NK-92 (cell line): ENCODE results near the gene COMP.

Experiments
- DNase-seq: peaks from one replicate; lab custom pipeline; 2025; ENCODE audit not compliant: unreplicated experiment; lab: John Stamatoyannopoulos, UW

COMP gene

DNA sequence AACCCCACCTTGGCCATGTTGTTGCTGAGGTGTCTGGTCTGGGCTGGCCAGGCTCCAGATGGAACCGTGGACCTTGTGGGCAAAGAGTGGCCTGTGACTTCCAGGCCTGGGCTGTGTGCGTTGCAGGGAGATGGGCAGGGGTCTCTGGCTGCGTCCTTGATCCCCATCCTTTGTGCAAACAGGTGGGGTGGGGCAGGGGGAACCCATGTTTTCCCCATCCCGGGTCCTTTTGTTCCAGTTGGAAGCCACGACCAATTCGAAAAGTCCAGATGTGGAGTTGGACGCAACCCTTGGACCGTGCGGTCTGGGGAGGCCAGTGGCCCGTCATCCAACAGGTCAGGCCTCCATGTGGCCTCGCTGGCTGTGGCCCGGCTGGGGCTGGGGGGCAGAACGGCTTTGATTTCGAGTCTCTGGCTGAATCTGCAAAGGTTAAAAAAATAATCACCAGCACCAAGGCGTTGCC, 13.1 kb upstream of the COMP start:
- no peak for DNase-seq

DNA sequence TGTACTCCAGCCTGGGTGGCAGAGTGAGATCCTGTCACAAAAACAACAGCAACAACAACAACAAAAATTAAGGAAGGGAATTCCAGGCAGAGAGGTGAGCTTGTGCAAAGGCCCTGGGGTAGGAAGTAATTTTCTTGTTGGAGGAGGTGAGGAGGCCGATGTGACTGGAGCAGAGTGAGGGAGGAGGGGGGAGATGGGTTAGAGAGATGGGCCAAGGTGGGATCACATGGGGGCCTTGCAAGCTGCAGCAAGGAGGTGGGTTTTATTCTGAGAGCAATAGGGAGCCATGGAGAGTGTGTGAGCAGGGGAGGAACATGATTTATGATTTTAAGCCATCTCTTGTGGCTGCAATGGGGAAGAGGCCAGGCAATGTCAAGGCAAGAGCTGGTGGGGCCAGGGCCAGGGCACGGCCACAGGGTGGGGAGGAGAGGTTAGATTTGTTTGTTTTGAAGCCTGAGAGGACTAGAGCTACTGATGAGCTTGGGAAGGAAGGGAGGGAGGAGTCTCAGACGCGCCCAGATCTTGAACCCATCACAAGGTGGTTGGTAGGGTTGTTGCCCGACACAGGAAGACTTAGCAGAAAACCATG, 12.5 kb upstream of the COMP start:
- no peak for DNase-seq

GRCh38 chr19:18802354-18802753, 11.2 kb upstream of the COMP start:
- DNase-seq: no peak

- DNase-seq: no peak
Measured at GRCh38 chr19:18800636-18801035, 9.5 kb upstream of the COMP start.

DNA sequence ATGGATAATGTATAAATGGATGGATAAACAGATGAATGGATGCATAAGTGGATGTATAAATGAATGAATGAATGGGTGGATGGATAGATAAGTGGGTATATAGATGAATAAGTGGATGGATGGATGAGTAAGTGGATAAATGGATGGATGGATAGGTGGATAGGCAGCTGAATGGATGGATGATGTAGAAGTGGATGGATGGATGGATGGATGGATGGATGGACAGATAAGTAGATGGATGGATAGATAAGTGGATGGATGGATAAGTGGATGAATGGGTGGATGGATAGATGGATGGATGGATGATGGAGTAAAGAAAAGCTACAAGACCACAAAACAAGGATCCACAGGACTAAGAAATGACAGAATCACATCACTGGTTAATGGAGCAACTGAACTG, 9.0 kb upstream of the COMP start:
- no peak for DNase-seq

DNA sequence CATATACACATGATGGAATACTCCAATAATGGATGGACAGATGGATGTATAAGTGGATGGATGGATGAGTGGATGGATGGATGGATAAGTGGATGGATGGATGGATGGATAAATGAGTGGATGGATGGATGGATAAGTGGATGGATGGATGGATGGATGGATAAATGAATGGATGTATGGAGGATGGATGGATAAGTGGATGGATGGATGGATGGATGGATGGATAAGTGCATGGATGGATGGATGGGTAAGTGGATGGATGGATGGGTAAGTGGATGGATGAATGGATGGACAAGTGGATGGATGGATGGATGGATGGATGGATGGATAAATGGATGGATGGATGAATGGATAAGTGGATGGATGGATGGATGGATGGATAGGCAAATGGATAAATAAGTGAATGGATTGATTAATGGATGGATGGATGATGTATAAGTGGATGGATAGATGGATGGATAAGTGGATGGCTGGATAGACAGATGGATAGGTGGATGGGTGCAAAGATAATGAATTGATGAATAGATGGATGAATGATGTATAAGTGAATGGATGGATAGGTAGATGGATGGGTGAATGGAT, 8.4 kb upstream of the COMP start:
- no peak for DNase-seq

- no peak for DNase-seq
Measured at GRCh38 chr19:18798384-18799352, 7.6 kb upstream of the COMP start.

GRCh38 chr19:18796239-18796638, 5.1 kb upstream of the COMP start:
- DNase-seq: no peak

- no peak for DNase-seq
Measured at GRCh38 chr19:18795540-18795939, 4.4 kb upstream of the COMP start.

- no peak for DNase-seq
Measured at GRCh38 chr19:18794692-18795091, 3.6 kb upstream of the COMP start.

DNA sequence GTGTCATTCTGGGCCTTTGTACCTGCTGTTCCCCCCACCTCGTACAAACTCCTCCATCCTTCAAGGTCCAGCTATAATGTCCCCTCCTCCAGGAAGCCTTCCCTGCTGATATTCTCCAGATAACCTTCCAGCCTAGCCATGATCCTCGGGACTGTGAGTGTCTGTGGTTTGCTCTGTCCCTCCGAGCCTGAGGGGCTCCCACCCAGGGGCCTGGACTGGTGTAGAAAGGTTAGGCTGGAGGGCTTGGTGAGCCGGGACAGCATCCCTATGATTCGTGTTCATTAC, 2.9 kb upstream of the COMP start:
- no peak for DNase-seq

DNA sequence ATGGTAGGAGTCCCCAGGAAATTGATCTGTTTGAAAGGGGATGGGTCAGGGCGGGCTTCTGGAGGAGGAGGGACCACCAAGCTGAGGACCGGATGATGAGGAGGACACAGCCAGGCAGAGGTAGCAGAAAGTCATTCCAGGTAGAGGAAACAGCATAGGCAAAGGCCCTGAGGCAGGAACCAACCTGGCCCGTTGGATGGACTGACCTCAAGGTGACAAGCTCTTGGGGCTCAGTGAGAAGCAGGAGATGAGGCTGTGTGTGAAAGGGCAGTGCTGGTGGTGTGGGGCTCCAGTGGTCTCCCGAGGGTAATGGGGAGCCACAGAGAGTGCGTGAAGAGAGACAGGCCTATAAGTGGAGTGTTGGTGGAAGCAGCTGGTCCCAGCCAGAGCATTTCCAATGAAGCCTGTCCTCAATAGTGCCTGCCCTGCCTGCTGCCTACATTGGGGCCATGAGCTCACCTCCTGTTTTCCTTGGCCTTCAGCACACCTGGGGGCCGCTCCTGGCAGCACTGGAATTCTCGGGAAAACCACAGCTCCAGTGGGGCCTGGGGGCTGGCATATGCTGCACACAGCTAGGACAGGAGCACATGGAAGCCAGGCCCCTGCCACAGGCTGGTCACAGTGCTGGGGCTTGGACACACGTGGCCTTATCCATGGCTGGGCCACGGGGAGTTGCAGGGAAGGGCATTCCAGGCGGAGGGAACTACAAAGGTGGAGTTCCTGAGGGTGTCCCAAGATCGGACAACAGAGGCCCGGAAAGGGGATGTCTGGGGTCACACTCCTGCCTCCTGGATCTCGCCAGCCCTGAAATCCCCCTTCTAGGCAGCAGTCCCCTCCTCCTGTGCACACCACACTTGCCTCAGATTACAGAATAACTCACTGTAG, 2.3 kb upstream of the COMP start:
- no peak for DNase-seq

GRCh38 chr19:18792661-18793060, 1.6 kb upstream of the COMP start:
- DNase-seq: no peak

DNA sequence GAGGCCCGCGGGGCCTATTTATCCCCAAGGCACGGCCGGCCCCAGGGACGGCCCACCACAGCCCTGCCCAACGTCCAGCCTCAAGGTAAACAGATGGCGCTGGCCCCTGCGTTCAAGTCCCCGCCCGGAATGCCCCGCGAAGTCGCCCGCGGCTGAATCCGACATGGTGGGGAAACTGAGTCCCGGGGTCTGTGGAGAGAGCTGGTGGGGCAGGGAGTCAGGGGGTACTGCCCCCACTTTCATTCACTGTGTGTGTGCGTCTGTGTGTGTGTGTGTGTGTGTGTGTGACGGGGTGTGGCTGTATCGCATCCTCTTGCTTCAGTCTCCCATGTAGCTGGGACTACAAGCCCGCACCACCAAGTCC, 192 bp upstream of the COMP start:
- DNase-seq: no peak

DNA sequence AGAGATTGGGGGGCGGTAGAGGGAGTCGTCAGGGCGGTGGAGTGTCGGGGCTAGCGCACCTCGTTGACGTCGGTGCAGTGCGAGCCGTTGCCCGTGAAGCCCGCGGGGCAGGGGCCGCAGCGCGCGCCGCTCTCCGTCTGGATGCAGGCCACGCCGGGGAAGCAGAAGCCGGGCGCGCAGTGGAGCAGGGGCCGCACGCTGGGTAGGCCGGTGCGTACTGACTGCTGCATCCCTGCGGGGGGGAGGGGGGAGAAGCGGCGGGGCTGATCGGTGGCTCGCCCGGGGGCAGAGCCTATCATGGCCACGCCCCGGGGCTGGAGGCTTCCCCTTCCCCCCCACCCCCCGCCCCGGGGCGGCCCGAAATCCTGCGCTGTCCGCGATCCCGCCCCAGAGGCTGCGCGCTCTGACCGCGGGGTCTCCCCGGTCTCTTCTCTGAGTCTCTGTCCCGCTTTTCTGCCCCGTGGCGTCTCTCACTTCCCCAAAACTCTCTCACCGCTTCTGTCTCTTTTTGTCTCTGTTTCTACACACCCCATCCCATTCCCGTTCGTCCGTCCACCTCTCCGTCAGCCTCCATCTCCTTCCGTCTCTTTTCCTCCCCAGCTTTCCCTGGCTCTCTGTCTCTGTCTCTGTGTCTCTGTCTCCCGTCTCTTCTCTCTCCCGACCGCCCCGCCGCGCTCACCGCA, 1.1 kb downstream of the COMP start:
- no peak for DNase-seq

- DNase-seq: no peak
Measured at GRCh38 chr19:18789422-18789869, 1.7 kb downstream of the COMP start.

DNA sequence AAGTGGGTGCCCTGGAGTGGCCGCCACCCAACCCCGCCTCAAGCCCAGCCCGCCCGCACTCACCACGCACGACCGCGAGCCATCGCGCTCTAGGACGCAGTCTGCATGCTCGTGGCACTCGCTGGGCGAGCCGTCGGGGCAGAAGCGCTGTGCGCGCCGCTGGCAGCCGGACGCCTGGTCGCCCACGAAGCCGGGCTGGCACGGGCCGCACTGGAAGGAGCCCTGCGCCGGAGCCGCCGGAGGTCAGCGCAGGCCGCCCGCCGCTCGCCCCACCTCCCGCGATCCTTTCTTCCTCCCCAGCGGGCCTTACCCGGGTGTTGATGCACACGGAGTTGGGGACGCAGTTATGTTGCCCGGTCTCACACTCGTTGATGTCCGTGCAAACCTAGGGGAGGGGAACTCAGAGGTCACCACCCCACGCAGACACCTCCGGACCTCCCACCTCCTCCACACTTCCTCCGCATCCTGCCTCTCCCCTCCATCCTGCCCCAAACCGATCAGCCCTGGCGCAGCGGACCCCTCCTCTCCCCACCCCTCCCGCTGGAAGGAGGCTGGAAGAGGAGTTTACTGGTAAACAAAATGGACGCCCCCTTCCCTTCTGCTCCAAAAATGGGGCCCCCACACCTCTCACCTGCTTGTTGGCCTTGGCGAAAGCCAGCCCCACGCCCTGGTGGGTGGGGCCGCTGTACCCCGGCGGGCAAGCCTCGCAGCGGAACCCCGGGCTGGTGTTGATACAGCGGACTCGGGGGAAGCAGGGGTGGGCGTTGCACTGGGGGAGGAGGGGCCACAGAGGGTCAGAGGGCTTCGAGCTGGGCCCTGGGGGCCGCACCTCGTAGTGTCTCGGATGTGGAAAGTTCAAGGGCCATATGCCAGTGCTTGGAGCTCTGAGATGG, 2.3 kb downstream of the COMP start:
- DNase-seq: no peak

GRCh38 chr19:18785179-18786124, 5.7 kb downstream of the COMP start:
- DNase-seq: no peak

- DNase-seq: no peak
Measured at GRCh38 chr19:18784786-18785120, 6.4 kb downstream of the COMP start.
